K562 (cell line): ENCODE measurements around the gene SPRY4. TPM values are rescaled to one million over a fixed set of nuclear protein-coding genes. Genes with fewer than 3 reads are reported as not detected.

ENCODE experiments used
- ATAC-seq: fragments of 200-7000 bp; cut with Tn5 transposase; 3 replicates; pipeline ENCODE4 v1.9.1; 2020; ENCODE audit warnings: moderate library complexity
- BruUV-seq: library from RNA; stranded (reverse); fragments of 400-500 nt; replicated peaks from 2 replicates; lab custom pipeline; 2021; lab: Mats Ljungman, UMichigan
- CTCF ChIA-PET: fragments of 300-600 bp; formaldehyde crosslinking; extraction: SDS; loops from one replicate; lab custom pipeline; 2021; ENCODE audit warnings: low intra/inter-chr PET ratio; lab: Yijun Ruan, JAX
- POLR2A ChIA-PET: fragments of 300-600, 350-650 bp; sonication (Branson Sonifier 250); formaldehyde crosslinking; extraction: SDS; loops from one replicate; lab custom pipeline; 2021; ENCODE audit warnings: antibody characterized with exemption, inconsistent platforms; lab: Yijun Ruan, JAX
- DNase-seq, 4 experiments: peaks; one replicate each; pipeline versions ENCODE4 v3.0.0 to v3.0.0-alpha.2; 2011 to 2018; ENCODE audit warnings: low spot score in 3 of 4, mixed read lengths in 3 of 4; ENCODE audit errors: extremely low read depth in 1 of 4
- FAIRE-seq: peaks from 2 replicates; lab custom pipeline; 2011; peaks lifted over from hg19 to GRCh38; lab: Jason Lieb, UNC
- H2AFZ ChIP-seq: 2 replicates; pipeline ENCODE4 v1.6.0; 2011; ENCODE audit warnings: low read depth, low read length, control low read depth, inconsistent platforms
- H3K27ac ChIP-seq: fragments of 200-600 bp; 3 replicates; pipeline ENCODE4 v1.8.0; 2011; ENCODE audit warnings: low read depth, mild to moderate bottlenecking, control low read depth, inconsistent platforms, low read length, moderate library complexity, mixed read lengths; ENCODE audit errors: extremely low read depth
- H3K27me3 ChIP-seq, 2 experiments: fragments of 300-600 bp in 1 of 2; 2 replicates in 1 of 2; 3 replicates in 1 of 2; pipeline versions ENCODE4 v1.6.0 to v1.8.0; 2011; ENCODE audit warnings: inconsistent platforms in 2 of 2, low read length in 2 of 2, mild to moderate bottlenecking in 1 of 2, mixed read lengths in 1 of 2, moderate library complexity in 1 of 2; ENCODE audit not compliant: control insufficient read depth in 2 of 2, insufficient read depth in 2 of 2
- H3K36me3 ChIP-seq: fragments of 300-600 bp; 3 replicates; pipeline ENCODE4 v1.8.0; 2011; ENCODE audit warnings: mild to moderate bottlenecking, low read length, inconsistent platforms; ENCODE audit not compliant: control insufficient read depth, insufficient read depth
- H3K4me1 ChIP-seq, 2 experiments: fragments of 200-600 bp in 1 of 2; replicated peaks in 1 of 2; 2 replicates in 1 of 2; 3 replicates in 1 of 2; pipeline versions ENCODE4 v1.5.1 to v1.8.0; 2011; ENCODE audit warnings: inconsistent platforms in 2 of 2, low read length in 2 of 2, mild to moderate bottlenecking in 1 of 2, mixed read lengths in 1 of 2, moderate library complexity in 1 of 2; ENCODE audit not compliant: control insufficient read depth in 2 of 2, insufficient read depth in 2 of 2
- H3K4me2 ChIP-seq: 2 replicates; pipeline ENCODE4 v1.6.1; 2011; ENCODE audit warnings: low read length, control low read depth, inconsistent platforms, mixed read lengths; ENCODE audit not compliant: insufficient read depth
- H3K4me3 ChIP-seq: fragments of 200-600 bp; sonication (generic), shearing (Covaris generic); 2 replicates; pipeline ENCODE4 v1.5.1; 2016; ENCODE audit warnings: control low read depth, inconsistent platforms
- H3K79me2 ChIP-seq: fragments of 200-600 bp; 3 replicates; pipeline ENCODE4 v1.8.0; 2011; ENCODE audit warnings: low read length, inconsistent platforms; ENCODE audit not compliant: control insufficient read depth, insufficient read depth
- H3K9ac ChIP-seq, 2 experiments: 2 replicates each; pipeline versions ENCODE4 v1.6.0 to v1.6.1; 2011; ENCODE audit warnings: low read depth in 2 of 2, low read length in 2 of 2, control low read depth in 1 of 2, inconsistent platforms in 1 of 2, mild to moderate bottlenecking in 1 of 2, mixed read lengths in 1 of 2; ENCODE audit not compliant: insufficient read depth in 1 of 2
- H3K9me1 ChIP-seq: one replicate; pipeline ENCODE4 v1.6.0; 2011; ENCODE audit warnings: inconsistent platforms, mild to moderate bottlenecking, low read length, moderate library complexity; ENCODE audit not compliant: control insufficient read depth, insufficient read depth
- H3K9me3 ChIP-seq: replicated peaks from 2 replicates; pipeline ENCODE4 v1.5.1; 2011; ENCODE audit warnings: low read depth, low read length, inconsistent platforms; ENCODE audit not compliant: control insufficient read depth, insufficient read depth
- H4K20me1 ChIP-seq: replicated peaks from 2 replicates; pipeline ENCODE4 v1.6.1; 2011; ENCODE audit warnings: low read length, inconsistent platforms, mixed read lengths; ENCODE audit not compliant: control insufficient read depth, insufficient read depth
- CLOCK ChIP-seq: fragments of 250-450 bp; sonication (Bioruptor Pico); IDR thresholded peaks from 2 replicates; pipeline ENCODE4 v1.4.0; 2020; ENCODE audit warnings: mild to moderate bottlenecking, moderate library complexity, borderline replicate concordance
- HOMEZ ChIP-seq: fragments of 250-450 bp; sonication (Bioruptor Pico); IDR thresholded peaks from 2 replicates; pipeline ENCODE4 v1.4.0; 2020; ENCODE audit warnings: mild to moderate bottlenecking, moderate library complexity
- ZNF444 ChIP-seq: fragments of 250-450 bp; sonication (Bioruptor Pico); IDR thresholded peaks from 2 replicates; pipeline ENCODE4 v1.4.0; 2020; ENCODE audit warnings: mild to moderate bottlenecking, moderate library complexity
- ZNF766 ChIP-seq: fragments of 200-800 bp; sonication (Bioruptor generic); conservative IDR thresholded peaks from 2 replicates; pipeline ENCODE4 v1.6.1; 2016; ENCODE audit warnings: missing genetic modification characterization, missing compliant biosample characterization
- WGBS: fragments of 100-300 bp; shearing (Covaris generic); methylation state at CpG from one replicate; pipeline ENCODE4 v1.1.6; 2016; ENCODE audit warnings: low coverage, mixed read lengths; ENCODE audit not compliant: insufficient coverage; ENCODE audit errors: missing lambda C conversion rate; 5-methylcytosine and 5-hydroxymethylcytosine counted together
- in situ Hi-C: fragments of 300-500 bp; cut with MboI; formaldehyde crosslinking; loops from 4 replicates; pipeline ENCODE4 v1.15.0; 2018; ENCODE audit warnings: inconsistent platforms, mixed read lengths
- intact Hi-C: fragments of 100-400 bp; cut with micrococcal nuclease; formaldehyde crosslinking; loops from 2 replicates; pipeline ENCODE4 v1.14.2; 2022
- polyA plus RNA-seq, 8 experiments: library from polyadenylated mRNA; depleted of rRNA in 4 of 8; stranded (reverse) in 5 of 8; unstranded in 3 of 8; fragments of >200 nt; fragmentation: Nextera tagmentation in 2 of 8; fragmentation: Illumina TruSeq in 1 of 8; extraction: Ambion mirVana in 2 of 8; extraction: Trizol in 1 of 8; gene quantifications; 2 replicates each; pipeline versions ENCODE4 v1.2.1 to v1.2.3, GENCODE V29; 2011 to 2014; ENCODE audit warnings: inconsistent platforms in 1 of 8, missing spikeins in 1 of 8
- total RNA-seq, 7 experiments: library from RNA; depleted of rRNA in 6 of 7; stranded (reverse); fragments of >200 nt in 6 of 7; fragmentation: Illumina TruSeq in 2 of 7; extraction: Trizol in 2 of 7; gene quantifications; 2 replicates each; pipeline versions ENCODE4 v1.2.1 to v1.2.3, GENCODE V29; 2011 to 2021; ENCODE audit warnings: low replicate concordance in 1 of 7

Gene SPRY4
- total and polyA plus RNA-seq, 9 of the 15 experiments (the other 6 are each of a cell fraction or from before 2014, with no cell fraction given): 2.6 to 24.2 (median 9.5) TPM

DNA sequence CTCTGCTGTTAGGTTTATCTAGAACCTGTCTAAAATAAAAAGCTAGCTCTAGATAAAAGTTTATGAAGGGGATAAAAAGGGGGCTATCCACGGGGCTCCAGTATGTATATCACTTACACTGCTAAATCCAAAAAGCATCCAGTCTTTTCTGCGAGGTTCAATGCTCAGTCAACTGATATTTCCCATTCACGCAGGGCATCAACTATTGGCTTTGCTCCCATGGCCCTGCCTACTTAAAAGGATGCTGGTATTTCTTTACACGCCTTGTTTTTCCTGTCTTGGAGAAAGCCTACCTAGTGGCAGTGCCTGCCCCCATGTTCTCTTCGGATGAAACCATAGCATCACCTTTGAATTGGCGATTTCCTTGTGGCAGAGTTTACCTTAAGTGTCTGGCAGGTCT is 8.1 kb downstream of the SPRY4 start:
- Histone ChIP-seq H3K36me3 (peaks cover 76% of the 10 kb centered on the region; the same call in 2 of the 3 replicates), H3K4me1 (peaks cover 18 to 20% of the 10 kb centered on the region in 2 experiments), H3K79me2 (peaks cover 86% of the 10 kb centered on the region), H3K27me3 (no peaks in the 10 kb centered on the region), H2AFZ (no peak overlapping the region), H3K27ac (no peak overlapping the region), H3K9me1 (no peaks in the 10 kb centered on the region), H3K9me3 (no peaks in the 10 kb centered on the region), H3K4me3 (no peak overlapping the region), H3K9ac (no peak overlapping the region), H4K20me1 (peaks cover 30% of the 10 kb centered on the region; the same call in 1 of the 2 replicates), H3K4me2 (no peak overlapping the region)
- CTCF ChIA-PET: no interaction called here
- no TSS peak for BruUV-seq
- DNase-seq (no peak), ATAC-seq (no peak), FAIRE-seq (no peak)
- 77% methylated on average over 5 of the region's 6 CpGs for WGBS
- POLR2A ChIA-PET: no interaction called here
- in situ Hi-C loops (no loop called here), intact Hi-C loops (no loop called here)
- no peak for TF ChIP-seq ZNF766 (CRISPR knock-in tag)
- TF ChIP-seq HOMEZ (CRISPR knock-in tag): no peak
- TF ChIP-seq CLOCK (CRISPR knock-in tag): no peak
- TF ChIP-seq ZNF444 (CRISPR knock-in tag): no peak
